Osteoblast (primary cell): Measurements from ENCODE around the gene MS4A6E. TPM values are rescaled to one million over a fixed set of nuclear protein-coding genes. Genes with fewer than 3 reads are reported as not detected.
"Not testable (repeated sequence)": the region's sequence is repeated elsewhere in the genome, so short reads cannot be mapped to it uniquely, and the experiment has no call there.

Experiments
- DNase-seq: peaks from one replicate; pipeline ENCODE4 v3.0.0; 2011; ENCODE audit warnings: low spot score, mixed read lengths; ENCODE audit not compliant: insufficient read length; ENCODE audit errors: missing footprints
- H2AFZ ChIP-seq: 2 replicates; pipeline ENCODE4 v1.6.0; 2011; ENCODE audit warnings: mild to moderate bottlenecking, low read length
- H3K27ac ChIP-seq: 2 replicates; pipeline ENCODE4 v1.5.1; 2011; ENCODE audit warnings: mild to moderate bottlenecking, low read depth, low read length, moderate library complexity
- H3K27me3 ChIP-seq: 2 replicates; pipeline ENCODE4 v1.6.0; 2012; ENCODE audit warnings: mild to moderate bottlenecking, control low read depth, inconsistent platforms, low read length, moderate library complexity; ENCODE audit not compliant: insufficient read depth
- H3K36me3 ChIP-seq: 2 replicates; pipeline ENCODE4 v1.5.1; 2011; ENCODE audit warnings: mild to moderate bottlenecking, low read length, control low read depth, moderate library complexity; ENCODE audit not compliant: insufficient read depth
- H3K4me1 ChIP-seq: 2 replicates; pipeline ENCODE4 v1.5.1; 2011; ENCODE audit warnings: mild to moderate bottlenecking, low read length, control low read depth, moderate library complexity; ENCODE audit not compliant: insufficient read depth
- H3K4me2 ChIP-seq: 2 replicates; pipeline ENCODE4 v1.6.0; 2011; ENCODE audit warnings: mild to moderate bottlenecking, low read length; ENCODE audit not compliant: insufficient read depth
- H3K4me3 ChIP-seq: fragments of 200-600 bp; sonication (generic); 3 replicates; pipeline ENCODE4 v1.5.1; 2012; ENCODE audit warnings: mild to moderate bottlenecking, low read length, inconsistent platforms; ENCODE audit not compliant: insufficient read depth
- H3K79me2 ChIP-seq: 2 replicates; pipeline ENCODE4 v1.6.0; 2012; ENCODE audit warnings: mild to moderate bottlenecking, low read length, control low read depth, inconsistent platforms; ENCODE audit not compliant: insufficient read depth
- H3K9me3 ChIP-seq: 2 replicates; pipeline ENCODE4 v1.5.1; 2011; ENCODE audit warnings: low read depth, low read length, control low read depth
- H4K20me1 ChIP-seq: 2 replicates; pipeline ENCODE4 v1.6.0; 2012; ENCODE audit warnings: mild to moderate bottlenecking, low read length, control low read depth; ENCODE audit not compliant: insufficient read depth
- CTCF ChIP-seq: IDR thresholded peaks from 2 replicates; pipeline ENCODE4 v1.5.1; 2011; ENCODE audit warnings: mild to moderate bottlenecking, low read depth, low read length, moderate library complexity; ENCODE audit errors: extremely low read depth
- total RNA-seq: library from RNA; depleted of rRNA; stranded (reverse); fragments of >200 nt; gene quantifications from 2 replicates; pipeline ENCODE4 v1.2.3, GENCODE V29; 2012

Gene MS4A6E
- total RNA-seq, 1 donor: not detected

- H3K27ac ChIP-seq: no peak overlapping the region
- DNase-seq: peak; percentile 49
- H3K4me2 ChIP-seq: no peak overlapping the region
- peak; percentile 73 for TF ChIP-seq CTCF
- no peak overlapping the region for H3K4me3 ChIP-seq
- H4K20me1 ChIP-seq: no peaks in the 10 kb centered on the region
- no peaks in the 10 kb centered on the region for H3K79me2 ChIP-seq
- no peaks in the 10 kb centered on the region for H3K36me3 ChIP-seq
- no peaks in the 10 kb centered on the region for H3K4me1 ChIP-seq
- no peaks in the 10 kb centered on the region for H3K27me3 ChIP-seq
- no peaks in the 10 kb centered on the region for H3K9me3 ChIP-seq
- no peak overlapping the region for H2AFZ ChIP-seq
These were observed 36.8 kb downstream of the MS4A6E start for GRCh38 chr11:60363542-60364470.

GRCh38 chr11:60366262-60366904 lies 39.3 kb downstream of the MS4A6E start:
- H3K27ac ChIP-seq, H3K4me2 ChIP-seq, H3K4me1 ChIP-seq, H3K9me3 ChIP-seq, H3K36me3 ChIP-seq, H3K27me3 ChIP-seq, DNase-seq, H4K20me1 ChIP-seq, H3K79me2 ChIP-seq, H3K4me3 ChIP-seq, H2AFZ ChIP-seq: not testable (repeated sequence)

- H3K79me2 ChIP-seq: no peaks in the 10 kb centered on the region
- H3K4me1 ChIP-seq: no peaks in the 10 kb centered on the region
- H3K36me3 ChIP-seq: no peaks in the 10 kb centered on the region
- H2AFZ ChIP-seq: no peak overlapping the region
- DNase-seq: no peak
- no peak overlapping the region for H3K27ac ChIP-seq
- H3K9me3 ChIP-seq: no peaks in the 10 kb centered on the region
- no peaks in the 10 kb centered on the region for H4K20me1 ChIP-seq
- no peak overlapping the region for H3K4me3 ChIP-seq
- no peak for TF ChIP-seq CTCF
- H3K4me2 ChIP-seq: no peak overlapping the region
- H3K27me3 ChIP-seq: no peaks in the 10 kb centered on the region
These were observed 40.0 kb downstream of the MS4A6E start for GRCh38 chr11:60367009-60367408.

- Histone ChIP-seq H3K9me3 (no peaks in the 10 kb centered on the region), H3K79me2 (no peaks in the 10 kb centered on the region), H3K4me2 (no peak overlapping the region), H3K4me1 (no peaks in the 10 kb centered on the region), H4K20me1 (no peaks in the 10 kb centered on the region), H3K4me3 (no peak overlapping the region), H3K27ac (no peak overlapping the region), H3K36me3 (no peaks in the 10 kb centered on the region), H3K27me3 (no peaks in the 10 kb centered on the region), H2AFZ (no peak overlapping the region)
- DNase-seq: no peak
- no peak for TF ChIP-seq CTCF
These were observed 40.8 kb downstream of the MS4A6E start for GRCh38 chr11:60367896-60368295.
